Osteocyte (in vitro differentiated cells): Measurements from ENCODE around the gene CCDC175. TPM values are rescaled to one million over a fixed set of nuclear protein-coding genes. Genes with fewer than 3 reads are reported as not detected.

Experiments
- DNase-seq: peaks from one replicate; pipeline ENCODE4 v3.0.0; 2021; ENCODE audit warnings: mixed read lengths; ENCODE audit not compliant: unreplicated experiment; ENCODE audit errors: extremely low spot score
- H3K27ac Mint-ChIP-seq: one replicate; pipeline ENCODE4 v1.8.0; 2021; ENCODE audit warnings: mild to moderate bottlenecking, mixed read lengths; ENCODE audit not compliant: unreplicated experiment
- H3K27me3 Mint-ChIP-seq: one replicate; pipeline ENCODE4 v1.8.0; 2021; ENCODE audit warnings: mixed read lengths; ENCODE audit not compliant: unreplicated experiment
- H3K36me3 Mint-ChIP-seq: one replicate; pipeline ENCODE4 v1.8.0; 2021; ENCODE audit warnings: mixed read lengths; ENCODE audit not compliant: unreplicated experiment
- H3K4me1 Mint-ChIP-seq: one replicate; pipeline ENCODE4 v1.8.0; 2021; ENCODE audit warnings: mixed read lengths; ENCODE audit not compliant: unreplicated experiment
- H3K4me3 Mint-ChIP-seq: one replicate; pipeline ENCODE4 v1.8.0; 2021; ENCODE audit warnings: mild to moderate bottlenecking, moderate library complexity, mixed read lengths; ENCODE audit not compliant: unreplicated experiment
- H3K9me3 Mint-ChIP-seq: one replicate; pipeline ENCODE4 v1.8.0; 2021; ENCODE audit warnings: mixed read lengths; ENCODE audit not compliant: unreplicated experiment
- CTCF ChIP-seq: fragments of 200-600 bp; sonication (generic); IDR thresholded peaks from 2 replicates; pipeline ENCODE4 v1.5.0; 2021; ENCODE audit warnings: antibody characterized with exemption, mild to moderate bottlenecking, moderate library complexity
- total RNA-seq: library from RNA; stranded (reverse); gene quantifications from 2 replicates; pipeline ENCODE4 v1.2.1, GENCODE V29; 2021

CCDC175 gene
- total RNA-seq, 1 donor from 2014 or later, result not detected

GRCh38 chr14:59595071-59595470, 18.5 kb upstream of the CCDC175 start:
- Mint-ChIP-seq H3K36me3 (no peaks in the 10 kb centered on the region), H3K9me3 (peaks cover 3% of the 10 kb centered on the region), H3K4me1 (no peaks in the 10 kb centered on the region), H3K4me3 (no peak overlapping the region), H3K27ac (no peak overlapping the region), H3K27me3 (peaks cover 16% of the 10 kb centered on the region)
- DNase-seq, result no peak
- no peak for TF ChIP-seq CTCF

GRCh38 chr14:59591641-59592370, 15.2 kb upstream of the CCDC175 start:
- TF ChIP-seq CTCF, result no peak
- Mint-ChIP-seq H3K4me1 (no peaks in the 10 kb centered on the region), H3K27me3 (peaks cover 6% of the 10 kb centered on the region), H3K4me3 (no peak overlapping the region), H3K9me3 (peaks cover 3% of the 10 kb centered on the region), H3K27ac (no peak overlapping the region), H3K36me3 (no peaks in the 10 kb centered on the region)
- DNase-seq, result no peak

GRCh38 chr14:59588101-59588500, 11.5 kb upstream of the CCDC175 start:
- Mint-ChIP-seq H3K4me1 (no peaks in the 10 kb centered on the region), H3K36me3 (no peaks in the 10 kb centered on the region), H3K27me3 (peaks cover 6% of the 10 kb centered on the region), H3K4me3 (no peak overlapping the region), H3K27ac (no peak overlapping the region), H3K9me3 (peaks cover 3% of the 10 kb centered on the region)
- DNase-seq, result no peak
- TF ChIP-seq CTCF, result no peak

- no peak overlapping the region for H3K27ac Mint-ChIP-seq
Observed at GRCh38 chr14:59585891-59586554, 9.4 kb upstream of the CCDC175 start.

More at GRCh38 chr14:59585891-59586554, 9.4 kb upstream of the CCDC175 start:
- no peak overlapping the region for H3K4me3 Mint-ChIP-seq
- no peaks in the 10 kb centered on the region for H3K4me1 Mint-ChIP-seq
- TF ChIP-seq CTCF, result no peak
- H3K9me3 Mint-ChIP-seq, result no peaks in the 10 kb centered on the region
- no peaks in the 10 kb centered on the region for H3K36me3 Mint-ChIP-seq
- H3K27me3 Mint-ChIP-seq, result peaks cover 6% of the 10 kb centered on the region
- DNase-seq, result no peak
